ENCODE results near the gene VPS8.
"Not testable (repeated sequence)": the region's sequence is repeated elsewhere in the genome, so short reads cannot be mapped to it uniquely, and the experiment has no call there.

VPS8 gene

GRCh38 chr3:184895350-184895749 lies 83.4 kb downstream of the VPS8 start:
- H2AFZ ChIP-seq (ENCODE audit: low read depth), result no peak overlapping the region
- no peaks in the 10 kb centered on the region for H3K27me3 ChIP-seq (ENCODE audit: insufficient read depth, low read depth)
- H3K27ac ChIP-seq, result no peak overlapping the region
- no peak overlapping the region for H3K4me2 ChIP-seq
- TF ChIP-seq CTCF (conservative IDR thresholded peaks at IDR 0.05; ENCODE audit: low read depth, low read length), result no peak
- no peak overlapping the region for H3K4me3 ChIP-seq (IDR thresholded peaks at IDR 0.05; ENCODE audit: insufficient read depth, low read depth, low read length)
- no peaks in the 10 kb centered on the region for H3K79me2 ChIP-seq (ENCODE audit: insufficient read depth, low read depth)
- no peaks in the 10 kb centered on the region; the same call in 1 of the 2 replicates for H4K20me1 ChIP-seq (ENCODE audit: insufficient read depth)
- no peak overlapping the region for H3K9ac ChIP-seq
- H3K4me1 ChIP-seq (ENCODE audit: low read depth, poor library complexity, severe bottlenecking), result no peaks in the 10 kb centered on the region
- no peaks in the 10 kb centered on the region; the same call in 1 of the 2 replicates for H3K36me3 ChIP-seq (ENCODE audit: insufficient read depth)

- Histone ChIP-seq H2AFZ (ENCODE audit: low read depth) (no peak overlapping the region), H3K4me3 (IDR thresholded peaks at IDR 0.05; ENCODE audit: insufficient read depth, low read depth, low read length) (no peak overlapping the region), H3K79me2 (ENCODE audit: insufficient read depth, low read depth) (no peaks in the 10 kb centered on the region), H3K27me3 (ENCODE audit: insufficient read depth, low read depth) (no peaks in the 10 kb centered on the region), H3K4me1 (ENCODE audit: low read depth, poor library complexity, severe bottlenecking) (no peaks in the 10 kb centered on the region), H3K9ac (no peak overlapping the region), H4K20me1 (ENCODE audit: insufficient read depth) (no peaks in the 10 kb centered on the region; the same call in 1 of the 2 replicates), H3K4me2 (no peak overlapping the region), H3K36me3 (ENCODE audit: insufficient read depth) (no peaks in the 10 kb centered on the region; the same call in 1 of the 2 replicates), H3K27ac (no peak overlapping the region)
- TF ChIP-seq CTCF (conservative IDR thresholded peaks at IDR 0.05; ENCODE audit: low read depth, low read length), result no peak
Observed at GRCh38 chr3:184896336-184896735, 84.4 kb downstream of the VPS8 start.

GRCh38 chr3:184899953-184900595 lies 88.1 kb downstream of the VPS8 start:
- H3K27ac ChIP-seq, result no peak overlapping the region
- H3K27me3 ChIP-seq (ENCODE audit: insufficient read depth, low read depth), result no peaks in the 10 kb centered on the region
- no peaks in the 10 kb centered on the region; the same call in 1 of the 2 replicates for H3K36me3 ChIP-seq (ENCODE audit: insufficient read depth)
- H2AFZ ChIP-seq (ENCODE audit: low read depth), result no peak overlapping the region
- TF ChIP-seq CTCF (conservative IDR thresholded peaks at IDR 0.05; ENCODE audit: low read depth, low read length), result no peak
- H3K4me1 ChIP-seq (ENCODE audit: low read depth, poor library complexity, severe bottlenecking), result no peaks in the 10 kb centered on the region
- no peaks in the 10 kb centered on the region for H3K79me2 ChIP-seq (ENCODE audit: insufficient read depth, low read depth)
- no peak overlapping the region for H3K4me3 ChIP-seq (IDR thresholded peaks at IDR 0.05; ENCODE audit: insufficient read depth, low read depth, low read length)
- no peak overlapping the region for H3K9ac ChIP-seq
- no peak overlapping the region for H3K4me2 ChIP-seq
- no peaks in the 10 kb centered on the region; the same call in 1 of the 2 replicates for H4K20me1 ChIP-seq (ENCODE audit: insufficient read depth)

GRCh38 chr3:184907031-184907430 lies 95.1 kb downstream of the VPS8 start:
- not testable (repeated sequence) for H3K36me3 ChIP-seq (ENCODE audit: insufficient read depth); H3K4me3 ChIP-seq (IDR thresholded peaks at IDR 0.05; ENCODE audit: insufficient read depth, low read depth, low read length); H3K27ac ChIP-seq; H3K4me1 ChIP-seq (ENCODE audit: low read depth, poor library complexity, severe bottlenecking); H3K79me2 ChIP-seq (ENCODE audit: insufficient read depth, low read depth); H2AFZ ChIP-seq (ENCODE audit: low read depth); H3K9ac ChIP-seq; H3K4me2 ChIP-seq; H4K20me1 ChIP-seq (ENCODE audit: insufficient read depth); H3K27me3 ChIP-seq (ENCODE audit: insufficient read depth, low read depth)
